ENCODE data around the gene ACTN3. TPM values are rescaled to one million over a fixed set of nuclear protein-coding genes. Genes with fewer than 3 reads are reported as not detected.
A peak's percentile ranks its signal among the peaks of the same experiment; 100 is the strongest.

The ACTN3 gene
- not detected in 2 replicates for total RNA-seq

DNA sequence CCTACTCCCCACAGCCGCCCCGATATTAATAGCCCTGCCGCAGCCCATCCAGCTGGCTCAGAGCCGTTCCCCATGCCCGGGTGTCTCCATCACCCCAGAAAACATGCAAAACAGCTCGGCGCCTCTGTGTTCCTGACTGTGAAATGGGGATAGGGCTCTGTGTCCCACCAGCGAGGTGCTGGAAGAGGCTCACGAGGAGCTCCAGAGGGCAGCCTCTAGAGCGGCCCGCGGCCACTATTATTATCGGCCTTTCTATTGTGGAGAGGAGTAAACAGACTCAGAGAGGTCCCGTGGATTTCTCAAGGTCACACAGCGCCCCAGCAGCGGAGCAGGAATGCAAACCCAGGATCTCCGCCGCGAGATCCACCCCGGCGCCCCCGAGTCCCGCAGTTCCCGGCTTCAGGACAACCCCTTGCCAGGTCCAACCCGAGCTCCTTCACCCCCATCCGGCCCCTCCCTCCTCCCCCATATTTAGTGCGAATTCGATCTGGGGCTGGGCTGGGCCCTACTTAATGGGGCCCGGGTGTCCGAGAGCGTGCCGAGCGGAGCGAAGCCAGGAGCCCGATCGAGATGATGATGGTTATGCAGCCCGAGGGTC lies at the start of gene ACTN3:
TSS of gene ACTN3 (plus strand) at position 536 of the 598 bp plus-strand sequence. CDS start at position 571, 35 bp downstream.
- peak within 1 kb of the TSS; percentile 87 for H3K4me3 ChIP-seq (ENCODE audit: low read depth, low read length)
- TF ChIP-seq, protein P1, sequence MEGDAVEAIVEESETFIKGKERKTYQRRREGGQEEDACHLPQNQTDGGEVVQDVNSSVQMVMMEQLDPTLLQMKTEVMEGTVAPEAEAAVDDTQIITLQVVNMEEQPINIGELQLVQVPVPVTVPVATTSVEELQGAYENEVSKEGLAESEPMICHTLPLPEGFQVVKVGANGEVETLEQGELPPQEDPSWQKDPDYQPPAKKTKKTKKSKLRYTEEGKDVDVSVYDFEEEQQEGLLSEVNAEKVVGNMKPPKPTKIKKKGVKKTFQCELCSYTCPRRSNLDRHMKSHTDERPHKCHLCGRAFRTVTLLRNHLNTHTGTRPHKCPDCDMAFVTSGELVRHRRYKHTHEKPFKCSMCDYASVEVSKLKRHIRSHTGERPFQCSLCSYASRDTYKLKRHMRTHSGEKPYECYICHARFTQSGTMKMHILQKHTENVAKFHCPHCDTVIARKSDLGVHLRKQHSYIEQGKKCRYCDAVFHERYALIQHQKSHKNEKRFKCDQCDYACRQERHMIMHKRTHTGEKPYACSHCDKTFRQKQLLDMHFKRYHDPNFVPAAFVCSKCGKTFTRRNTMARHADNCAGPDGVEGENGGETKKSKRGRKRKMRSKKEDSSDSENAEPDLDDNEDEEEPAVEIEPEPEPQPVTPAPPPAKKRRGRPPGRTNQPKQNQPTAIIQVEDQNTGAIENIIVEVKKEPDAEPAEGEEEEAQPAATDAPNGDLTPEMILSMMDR (IDR thresholded peaks at IDR 0.05; ENCODE audit: insufficient read depth, low read length, severe bottlenecking) = no peak
- H3K27me3 ChIP-seq (ENCODE audit: control insufficient read depth, insufficient read depth, low read length) = peaks cover 5% of the 10 kb centered on the region
- FAIRE-seq (no peak), DNase-seq (ENCODE audit: low read depth) (no peak)
- peaks cover 13% of the 10 kb centered on the region for H3K36me3 ChIP-seq (ENCODE audit: control insufficient read depth, insufficient read depth, low read length)

DNA sequence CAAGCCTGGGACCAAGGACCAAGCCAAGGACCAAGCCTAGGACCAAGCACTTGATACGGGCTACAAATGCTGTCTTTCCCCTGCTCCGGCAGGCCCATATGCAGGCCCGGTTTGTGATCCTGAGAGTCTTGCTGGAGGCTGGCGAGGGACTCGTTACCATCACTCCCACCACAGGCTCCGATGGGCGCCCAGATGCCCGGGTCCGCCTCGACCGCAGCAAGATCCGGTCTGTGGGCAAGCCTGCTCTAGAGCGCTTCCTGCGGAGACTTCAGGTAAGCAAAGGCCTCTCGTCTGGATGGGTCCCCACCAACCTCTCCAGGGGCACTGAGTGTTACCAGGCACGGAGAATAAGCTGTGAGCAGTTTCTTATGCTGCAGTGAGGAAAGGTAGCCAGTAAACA lies 49.5 kb upstream of the ACTN3 start:
- no peaks in the 10 kb centered on the region for H3K27me3 ChIP-seq (ENCODE audit: control insufficient read depth, insufficient read depth, low read length)
- no peak overlapping the region for H3K4me3 ChIP-seq (ENCODE audit: low read depth, low read length)
- TF ChIP-seq, protein P1 (IDR thresholded peaks at IDR 0.05; ENCODE audit: insufficient read depth, low read length, severe bottlenecking) = no peak
- peaks cover 27% of the 10 kb centered on the region for H3K36me3 ChIP-seq (ENCODE audit: control insufficient read depth, insufficient read depth, low read length)
- DNase-seq (ENCODE audit: low read depth) (no peak), FAIRE-seq (no peak)

DNA sequence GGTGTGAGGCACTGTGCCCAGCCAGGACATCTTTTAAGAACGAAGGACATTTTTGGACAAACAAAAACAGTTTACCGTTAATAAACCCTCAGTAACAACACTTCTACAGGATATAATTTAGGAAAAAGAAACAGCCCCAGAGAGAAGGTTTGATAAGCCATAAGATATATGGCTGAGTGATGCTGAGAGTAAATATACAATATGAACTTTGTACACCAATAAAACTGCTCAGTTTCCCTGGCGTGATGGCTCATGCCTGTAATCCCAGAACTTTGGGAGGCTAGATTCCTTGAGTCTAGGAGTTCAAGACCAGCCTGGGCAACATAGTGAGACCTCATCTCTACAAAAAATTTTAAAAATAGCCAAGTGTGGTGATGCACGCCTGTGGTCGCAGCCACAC lies 48.2 kb upstream of the ACTN3 start:
- no peaks in the 10 kb centered on the region for H3K27me3 ChIP-seq (ENCODE audit: control insufficient read depth, insufficient read depth, low read length)
- peaks cover 17% of the 10 kb centered on the region for H3K36me3 ChIP-seq (ENCODE audit: control insufficient read depth, insufficient read depth, low read length)
- no peak overlapping the region for H3K4me3 ChIP-seq (ENCODE audit: low read depth, low read length)
- TF ChIP-seq, protein P1 (IDR thresholded peaks at IDR 0.05; ENCODE audit: insufficient read depth, low read length, severe bottlenecking) = no peak
- FAIRE-seq (no peak), DNase-seq (ENCODE audit: low read depth) (no peak)

DNA sequence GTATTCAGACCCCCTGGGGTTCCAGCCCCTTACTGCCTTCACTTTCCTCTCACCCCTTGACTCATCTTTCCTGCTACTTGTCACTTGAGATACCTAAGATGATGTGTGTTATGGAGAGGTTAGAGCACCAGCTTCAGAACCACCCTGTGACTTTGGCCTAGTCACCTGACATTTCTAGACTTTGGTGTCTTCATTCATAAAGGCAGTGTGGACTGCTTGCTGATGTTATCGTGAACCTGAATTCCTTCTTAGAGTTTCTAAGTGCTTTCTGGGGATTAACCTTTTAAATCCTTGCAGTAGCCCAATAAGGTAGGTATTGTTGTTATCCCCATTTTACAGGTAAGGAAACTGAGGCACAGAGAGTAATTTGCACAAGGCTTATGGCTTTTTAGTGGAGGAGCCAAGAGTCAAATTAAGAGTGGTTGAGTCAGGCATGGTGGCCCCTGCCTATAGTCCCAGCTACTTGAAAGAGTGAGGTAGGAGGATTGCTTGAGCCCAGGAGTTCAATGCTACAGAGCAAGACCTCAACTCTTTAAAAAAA lies 41.4 kb upstream of the ACTN3 start:
- no peak overlapping the region for H3K4me3 ChIP-seq (ENCODE audit: low read depth, low read length)
- no peaks in the 10 kb centered on the region for H3K27me3 ChIP-seq (ENCODE audit: control insufficient read depth, insufficient read depth, low read length)
- TF ChIP-seq, protein P1 (IDR thresholded peaks at IDR 0.05; ENCODE audit: insufficient read depth, low read length, severe bottlenecking) = no peak
- H3K36me3 ChIP-seq (ENCODE audit: control insufficient read depth, insufficient read depth, low read length) = peaks cover 2% of the 10 kb centered on the region
- DNase-seq (ENCODE audit: low read depth) = no peak
- no peak for FAIRE-seq

DNA sequence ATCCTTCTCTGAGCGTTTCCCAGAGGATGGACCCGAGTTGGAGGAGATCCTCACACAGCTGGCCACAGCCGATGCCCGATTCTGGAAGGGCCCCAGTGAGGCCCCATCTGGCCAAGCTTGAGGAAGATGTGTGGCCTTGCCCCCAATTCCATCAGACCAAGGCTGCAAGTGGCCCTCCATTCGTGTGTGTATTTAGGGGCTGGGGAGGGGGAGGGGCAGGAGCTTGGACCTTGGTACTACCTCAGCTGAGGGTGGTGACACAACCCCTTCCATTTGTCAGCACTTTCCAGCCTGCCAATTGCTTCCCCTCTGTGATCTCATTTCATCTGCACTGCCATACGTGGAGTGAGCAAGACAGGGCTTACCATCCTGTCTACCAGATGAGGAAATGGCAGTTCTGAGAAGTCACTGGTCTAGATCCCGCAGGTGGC lies 37.6 kb upstream of the ACTN3 start:
- TF ChIP-seq, protein P1 (IDR thresholded peaks at IDR 0.05; ENCODE audit: insufficient read depth, low read length, severe bottlenecking) = no peak
- FAIRE-seq (no peak), DNase-seq (ENCODE audit: low read depth) (no peak)
- Histone ChIP-seq H3K27me3 (ENCODE audit: control insufficient read depth, insufficient read depth, low read length) (no peaks in the 10 kb centered on the region), H3K4me3 (ENCODE audit: low read depth, low read length) (no peak overlapping the region), H3K36me3 (ENCODE audit: control insufficient read depth, insufficient read depth, low read length) (peaks cover 5% of the 10 kb centered on the region)
